GM21786 (cell line): ENCODE results near the gene TRIM26.
"Not testable (repeated sequence)": the region's sequence is repeated elsewhere in the genome, so short reads cannot be mapped to it uniquely, and the experiment has no call there.

Experiments used
- ATAC-seq: cut with Tn5 transposase; IDR thresholded peaks from one replicate; pipeline ENCODE4 v1.9.1; 2021; ENCODE audit not compliant: unreplicated experiment

TRIM26 gene

GRCh38 chr6:30172681-30173080 is 40.5 kb downstream of the TRIM26 start:
- no peak for ATAC-seq

- ATAC-seq, result no peak
Observed at GRCh38 chr6:30171677-30172471, 41.3 kb downstream of the TRIM26 start.

GRCh38 chr6:30169658-30170614 is 43.3 kb downstream of the TRIM26 start:
- no peak for ATAC-seq

GRCh38 chr6:30168741-30169140 is 44.5 kb downstream of the TRIM26 start:
- no peak for ATAC-seq

- ATAC-seq, result no peak
Observed at GRCh38 chr6:30167101-30167500, 46.1 kb downstream of the TRIM26 start.

- ATAC-seq, result not testable (repeated sequence)
Observed at GRCh38 chr6:30165238-30165637, 48.0 kb downstream of the TRIM26 start.

GRCh38 chr6:30164714-30165113 is 48.5 kb downstream of the TRIM26 start:
- ATAC-seq, result no peak

GRCh38 chr6:30163918-30164654 is 49.1 kb downstream of the TRIM26 start:
- ATAC-seq, result no peak

- ATAC-seq, result no peak
Observed at GRCh38 chr6:30163090-30163917, 49.9 kb downstream of the TRIM26 start, which contains the start of gene TRIM15. Gene TRIM15, plus strand, starts transcription at chr6:30163546. Its CDS starts 139 bp downstream, at chr6:30163685.

GRCh38 chr6:30162265-30163089 is 50.7 kb downstream of the TRIM26 start:
- no peak for ATAC-seq

GRCh38 chr6:30160785-30161531 is 52.2 kb downstream of the TRIM26 start, which contains the start of gene TRIM10:
Gene TRIM10, minus strand, starts transcription at chr6:30161211. Its CDS starts 353 bp downstream, at chr6:30160858.
- ATAC-seq, result no peak

GRCh38 chr6:30160008-30160784 is 53.0 kb downstream of the TRIM26 start:
- no peak for ATAC-seq

- no peak for ATAC-seq
Observed at GRCh38 chr6:30158475-30159040, 54.6 kb downstream of the TRIM26 start.

GRCh38 chr6:30157999-30158398 is 55.2 kb downstream of the TRIM26 start:
- no peak for ATAC-seq

GRCh38 chr6:30157581-30157980 is 55.6 kb downstream of the TRIM26 start:
- no peak for ATAC-seq

- no peak for ATAC-seq
Observed at GRCh38 chr6:30156774-30157173, 56.4 kb downstream of the TRIM26 start.

GRCh38 chr6:30156262-30156599 is 57.0 kb downstream of the TRIM26 start:
- no peak for ATAC-seq
